ENCODE measurements around the gene CEP170B. TPM values are rescaled to one million over a fixed set of nuclear protein-coding genes. Genes with fewer than 3 reads are reported as not detected.

CEP170B gene
- total and polyA plus RNA-seq, 2 of the 13 experiments (the other 11 are each of a cell fraction or from before 2014, with no cell fraction given), result 4.3 to 8.8 TPM

DNA sequence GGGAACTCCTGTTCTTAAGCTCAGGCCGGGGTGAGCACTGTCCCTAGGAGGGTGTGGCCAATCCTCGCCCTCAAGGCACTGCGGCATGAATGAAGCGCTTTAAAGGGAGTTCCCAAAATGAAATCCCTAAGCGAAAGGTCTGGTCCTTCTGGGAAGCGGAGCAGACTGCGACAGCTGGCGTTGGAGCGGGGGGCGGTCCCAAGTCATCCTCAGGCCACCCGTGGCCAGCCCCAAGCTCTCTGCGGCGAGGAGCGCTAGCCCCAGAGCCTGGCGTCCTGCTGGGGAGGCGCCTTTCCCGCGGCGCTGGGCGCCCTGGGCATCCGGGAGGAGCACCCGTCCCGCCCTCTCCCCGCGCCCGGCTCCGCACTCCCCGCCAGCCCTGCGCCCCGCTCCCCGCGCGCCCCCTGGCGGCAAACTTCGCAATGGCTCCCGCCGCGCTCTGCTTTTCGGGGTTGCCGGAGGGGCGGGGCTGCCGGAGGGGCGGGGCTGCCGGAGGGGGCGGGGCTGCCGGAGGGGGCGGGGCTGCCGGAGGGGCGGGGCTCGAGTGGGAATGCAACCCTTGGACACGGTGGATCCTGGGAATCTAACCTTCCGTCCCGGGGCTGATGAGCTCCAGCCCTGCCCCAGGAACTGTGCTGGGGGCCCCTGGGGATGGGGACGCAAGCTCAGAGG lies 38.7 kb upstream of the CEP170B start (continued):
- TF ChIP-seq, protein P1, sequence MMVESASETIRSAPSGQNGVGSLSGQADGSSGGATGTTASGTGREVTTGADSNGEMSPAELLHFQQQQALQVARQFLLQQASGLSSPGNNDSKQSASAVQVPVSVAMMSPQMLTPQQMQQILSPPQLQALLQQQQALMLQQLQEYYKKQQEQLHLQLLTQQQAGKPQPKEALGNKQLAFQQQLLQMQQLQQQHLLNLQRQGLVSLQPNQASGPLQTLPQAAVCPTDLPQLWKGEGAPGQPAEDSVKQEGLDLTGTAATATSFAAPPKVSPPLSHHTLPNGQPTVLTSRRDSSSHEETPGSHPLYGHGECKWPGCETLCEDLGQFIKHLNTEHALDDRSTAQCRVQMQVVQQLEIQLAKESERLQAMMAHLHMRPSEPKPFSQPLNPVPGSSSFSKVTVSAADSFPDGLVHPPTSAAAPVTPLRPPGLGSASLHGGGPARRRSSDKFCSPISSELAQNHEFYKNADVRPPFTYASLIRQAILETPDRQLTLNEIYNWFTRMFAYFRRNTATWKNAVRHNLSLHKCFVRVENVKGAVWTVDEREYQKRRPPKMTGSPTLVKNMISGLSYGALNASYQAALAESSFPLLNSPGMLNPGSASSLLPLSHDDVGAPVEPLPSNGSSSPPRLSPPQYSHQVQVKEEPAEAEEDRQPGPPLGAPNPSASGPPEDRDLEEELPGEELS (CRISPR knock-in tag; IDR thresholded peaks at IDR 0.05), result no peak
- TF ChIP-seq ELF1 (CRISPR knock-in tag; IDR thresholded peaks at IDR 0.05) (no peak), PPARG (CRISPR knock-in tag; conservative IDR thresholded peaks at IDR 0.05) (no peak), ZNF777 (CRISPR knock-in tag; IDR thresholded peaks at IDR 0.05) (no peak), ZNF687 (CRISPR knock-in tag; IDR thresholded peaks at IDR 0.05) (peak; percentile 53), AKAP8 (CRISPR knock-in tag; IDR thresholded peaks at IDR 0.05) (peak; percentile 46; the same call in 1 of the 2 replicates), THAP11 (CRISPR knock-in tag; IDR thresholded peaks at IDR 0.05) (0 out of 2 replicates have a peak, but pooled peaks have one; percentile 16), PAF1 (CRISPR knock-in tag; IDR thresholded peaks at IDR 0.05) (no peak), ZBTB20 (CRISPR knock-in tag; IDR thresholded peaks at IDR 0.05; ENCODE audit: borderline replicate concordance, low read depth) (no peak), NFYC (CRISPR knock-in tag; IDR thresholded peaks at IDR 0.05) (no peak), ZNF879 (CRISPR knock-in tag; IDR thresholded peaks at IDR 0.05) (no peak), SIN3B (IDR thresholded peaks at IDR 0.05; ENCODE audit: low read length) (no peak), GPN1 (CRISPR knock-in tag; IDR thresholded peaks at IDR 0.05; ENCODE audit: borderline replicate concordance) (no peak), KLF13 (CRISPR knock-in tag; IDR thresholded peaks at IDR 0.05) (no peak), ZNF850 (CRISPR knock-in tag; conservative IDR thresholded peaks at IDR 0.05) (no peak), PBX2 (CRISPR knock-in tag; IDR thresholded peaks at IDR 0.05) (no peak), ZNF709 (CRISPR knock-in tag; IDR thresholded peaks at IDR 0.05) (no peak), JUND (CRISPR knock-in tag; IDR thresholded peaks at IDR 0.05) (no peak), ZNF670 (CRISPR knock-in tag; IDR thresholded peaks at IDR 0.05; ENCODE audit: borderline replicate concordance) (no peak), ZNF713 (CRISPR knock-in tag; IDR thresholded peaks at IDR 0.05) (no peak), MLX (CRISPR knock-in tag; IDR thresholded peaks at IDR 0.05) (no peak), ZNF564 (CRISPR knock-in tag; IDR thresholded peaks at IDR 0.05) (no peak)
- TF ChIP-seq, protein P2, sequence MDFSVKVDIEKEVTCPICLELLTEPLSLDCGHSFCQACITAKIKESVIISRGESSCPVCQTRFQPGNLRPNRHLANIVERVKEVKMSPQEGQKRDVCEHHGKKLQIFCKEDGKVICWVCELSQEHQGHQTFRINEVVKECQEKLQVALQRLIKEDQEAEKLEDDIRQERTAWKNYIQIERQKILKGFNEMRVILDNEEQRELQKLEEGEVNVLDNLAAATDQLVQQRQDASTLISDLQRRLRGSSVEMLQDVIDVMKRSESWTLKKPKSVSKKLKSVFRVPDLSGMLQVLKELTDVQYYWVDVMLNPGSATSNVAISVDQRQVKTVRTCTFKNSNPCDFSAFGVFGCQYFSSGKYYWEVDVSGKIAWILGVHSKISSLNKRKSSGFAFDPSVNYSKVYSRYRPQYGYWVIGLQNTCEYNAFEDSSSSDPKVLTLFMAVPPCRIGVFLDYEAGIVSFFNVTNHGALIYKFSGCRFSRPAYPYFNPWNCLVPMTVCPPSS (IDR thresholded peaks at IDR 0.05), result no peak
